GM06990 (cell line): ENCODE results near the gene TBCD.
A peak's percentile ranks its signal among the peaks of the same experiment; 100 is the strongest.
"Not testable (repeated sequence)": the region's sequence is repeated elsewhere in the genome, so short reads cannot be mapped to it uniquely, and the experiment has no call there.

Experiments
- DNase-seq: peaks from one replicate; pipeline ENCODE4 v3.0.0-alpha.2; 2011; ENCODE audit not compliant: insufficient read length; ENCODE audit errors: extremely low read depth
- H3K27me3 ChIP-seq: replicated peaks from 2 replicates; pipeline ENCODE4 v1.6.0; 2011; ENCODE audit warnings: low read length; ENCODE audit not compliant: control insufficient read depth, insufficient read depth
- H3K36me3 ChIP-seq: 2 replicates; pipeline ENCODE4 v1.5.1; 2011; ENCODE audit warnings: low read length; ENCODE audit not compliant: control insufficient read depth, insufficient read depth
- H3K4me3 ChIP-seq: replicated peaks from 2 replicates; pipeline ENCODE4 v1.5.1; 2011; ENCODE audit warnings: low read depth, mild to moderate bottlenecking, control low read depth, low read length
- TF ChIP-seq, protein P1 (sequence below): IDR thresholded peaks from 2 replicates; pipeline ENCODE4 v1.5.1; 2011; ENCODE audit warnings: low read length, control low read depth, mild to moderate bottlenecking, inconsistent platforms; ENCODE audit not compliant: insufficient read depth, poor library complexity, severe bottlenecking

TBCD gene

DNA sequence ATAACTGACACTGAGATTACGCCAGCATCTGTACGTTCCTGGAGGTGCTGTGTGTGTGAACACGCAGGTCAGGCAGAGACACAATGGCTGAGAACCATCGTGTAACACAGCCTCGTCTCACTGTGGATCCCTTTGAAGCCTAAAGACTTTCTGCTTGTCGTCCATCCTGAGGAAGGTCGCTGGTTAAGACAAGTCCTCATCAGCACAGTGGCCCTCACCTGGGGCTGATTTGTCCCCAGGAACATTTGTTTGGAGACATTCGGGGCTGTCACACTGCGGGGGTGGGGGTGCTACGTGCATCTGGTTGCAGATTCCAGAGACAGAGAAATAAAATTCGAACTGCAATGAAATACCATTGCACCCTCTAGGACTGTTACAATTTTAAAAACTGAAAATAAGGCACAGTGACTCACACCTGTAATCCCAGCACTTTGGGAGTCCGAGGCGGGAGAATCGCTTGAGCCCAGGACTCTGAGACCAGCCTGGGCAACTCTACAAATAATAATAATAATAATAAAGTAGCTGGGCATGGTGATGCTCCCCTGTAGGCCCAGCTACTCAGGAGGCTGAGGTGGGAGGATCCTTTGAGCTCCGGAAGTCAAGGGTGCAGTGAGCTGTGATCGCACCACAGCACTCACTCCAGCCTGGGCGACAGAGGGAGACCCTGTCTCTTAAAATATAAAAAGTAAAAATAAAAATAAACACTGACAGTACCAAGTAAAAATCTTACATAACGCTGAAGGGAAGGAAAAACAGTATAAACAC lies 215.6 kb downstream of the TBCD start:
- no peak for DNase-seq
- no peaks in the 10 kb centered on the region for H3K27me3 ChIP-seq
- TF ChIP-seq, protein P1, sequence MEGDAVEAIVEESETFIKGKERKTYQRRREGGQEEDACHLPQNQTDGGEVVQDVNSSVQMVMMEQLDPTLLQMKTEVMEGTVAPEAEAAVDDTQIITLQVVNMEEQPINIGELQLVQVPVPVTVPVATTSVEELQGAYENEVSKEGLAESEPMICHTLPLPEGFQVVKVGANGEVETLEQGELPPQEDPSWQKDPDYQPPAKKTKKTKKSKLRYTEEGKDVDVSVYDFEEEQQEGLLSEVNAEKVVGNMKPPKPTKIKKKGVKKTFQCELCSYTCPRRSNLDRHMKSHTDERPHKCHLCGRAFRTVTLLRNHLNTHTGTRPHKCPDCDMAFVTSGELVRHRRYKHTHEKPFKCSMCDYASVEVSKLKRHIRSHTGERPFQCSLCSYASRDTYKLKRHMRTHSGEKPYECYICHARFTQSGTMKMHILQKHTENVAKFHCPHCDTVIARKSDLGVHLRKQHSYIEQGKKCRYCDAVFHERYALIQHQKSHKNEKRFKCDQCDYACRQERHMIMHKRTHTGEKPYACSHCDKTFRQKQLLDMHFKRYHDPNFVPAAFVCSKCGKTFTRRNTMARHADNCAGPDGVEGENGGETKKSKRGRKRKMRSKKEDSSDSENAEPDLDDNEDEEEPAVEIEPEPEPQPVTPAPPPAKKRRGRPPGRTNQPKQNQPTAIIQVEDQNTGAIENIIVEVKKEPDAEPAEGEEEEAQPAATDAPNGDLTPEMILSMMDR: no peak
- no peaks in the 10 kb centered on the region for H3K36me3 ChIP-seq
- H3K4me3 ChIP-seq: no peak overlapping the region

DNA sequence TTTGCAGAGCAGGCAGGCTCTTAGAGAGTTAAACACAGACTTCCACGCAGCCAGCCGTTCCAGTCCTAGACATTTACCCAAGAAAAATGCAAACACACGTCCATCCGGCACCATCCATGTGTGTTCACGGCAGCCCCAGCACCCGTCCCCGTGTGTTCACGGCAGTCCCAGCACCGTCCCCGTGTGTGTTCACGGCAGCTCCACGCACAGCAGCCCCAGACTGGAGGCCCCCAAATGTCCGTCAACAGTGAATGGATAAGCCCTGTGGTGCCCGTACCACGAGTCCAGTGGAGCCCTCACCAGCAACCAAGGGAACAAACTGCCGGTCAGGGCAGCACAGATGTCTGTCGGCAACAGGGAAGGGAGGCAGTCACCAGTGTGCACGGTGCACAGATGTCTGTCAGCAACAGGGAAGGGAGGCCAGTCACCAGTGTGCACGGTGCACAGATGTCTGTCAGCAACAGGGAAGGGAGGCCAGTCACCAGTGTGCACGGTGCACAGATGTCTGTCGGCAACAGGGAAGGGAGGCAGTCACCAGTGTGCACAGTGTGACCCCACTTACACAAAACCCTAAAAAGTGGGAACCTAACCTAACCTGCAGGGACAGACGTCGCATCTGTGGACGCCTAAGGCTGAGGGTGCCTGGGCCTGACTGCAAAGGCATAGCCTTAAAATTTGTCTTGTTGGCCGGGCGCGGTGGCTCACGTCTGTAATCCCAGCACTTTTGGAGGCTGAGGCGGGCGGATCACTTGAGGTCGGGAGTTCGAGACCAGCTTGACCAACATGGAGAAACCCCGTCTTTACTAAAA lies 216.4 kb downstream of the TBCD start:
- DNase-seq, H3K4me3 ChIP-seq, H3K27me3 ChIP-seq, H3K36me3 ChIP-seq: not testable (repeated sequence)

DNA sequence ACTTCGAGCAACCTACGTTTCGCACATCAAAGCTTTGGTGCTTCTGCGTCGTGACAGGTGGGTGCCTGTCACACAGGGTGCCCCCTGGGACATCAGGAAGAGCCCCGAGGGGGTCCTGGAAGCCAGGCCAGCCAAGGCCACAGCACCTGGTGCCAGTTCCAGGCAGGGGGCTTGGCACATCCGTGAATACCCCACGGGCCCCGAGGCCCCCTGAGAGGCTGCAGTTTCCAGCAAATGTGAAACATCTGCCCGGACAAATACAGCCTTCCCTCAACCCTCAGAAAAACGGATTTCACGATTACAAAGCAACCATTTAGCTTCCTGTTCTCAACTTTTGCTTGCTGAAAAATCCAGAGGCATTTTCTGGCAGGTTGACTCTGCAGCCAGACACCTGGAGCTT lies 218.2 kb downstream of the TBCD start:
- H3K27me3 ChIP-seq: no peaks in the 10 kb centered on the region
- TF ChIP-seq, protein P1: no peak
- H3K36me3 ChIP-seq: no peaks in the 10 kb centered on the region
- H3K4me3 ChIP-seq: no peak overlapping the region
- DNase-seq: peak; percentile 57

DNA sequence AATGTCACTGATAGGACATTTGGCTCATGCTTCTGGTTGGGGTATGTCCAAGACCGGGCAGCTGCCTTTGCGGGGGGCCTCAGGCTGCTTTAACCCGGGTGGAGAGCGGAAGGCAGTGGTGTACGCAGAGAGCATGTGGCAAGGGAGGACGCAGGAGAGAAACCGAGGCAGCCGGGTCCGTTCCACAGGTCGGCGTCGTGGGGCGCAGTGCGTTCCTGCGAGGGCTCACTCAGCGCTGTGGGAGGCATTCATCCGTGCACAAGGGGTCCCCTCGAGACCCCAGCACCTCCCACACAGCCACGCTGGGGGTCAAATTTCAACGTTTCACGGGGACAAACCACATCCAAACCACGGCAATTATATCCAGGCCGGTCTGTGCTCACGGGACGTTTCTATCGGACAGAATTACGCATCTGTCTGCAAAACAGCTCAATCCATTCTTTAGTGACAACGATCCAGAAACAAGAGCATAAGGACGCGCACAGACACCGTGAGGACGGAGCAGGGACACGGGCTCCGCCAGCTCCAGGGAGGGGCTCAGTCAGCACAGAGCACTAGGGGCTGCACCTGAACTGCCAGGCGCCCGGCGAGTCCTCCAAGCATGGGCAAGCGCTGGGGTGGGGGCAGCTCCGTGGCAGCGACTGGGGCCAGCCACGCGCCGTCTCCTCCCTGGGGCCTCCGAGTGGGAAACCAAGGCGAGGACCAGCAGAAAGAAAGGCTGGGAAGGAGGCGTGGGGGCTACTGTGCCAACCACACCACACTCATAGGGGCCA lies 219.1 kb downstream of the TBCD start:
- Histone ChIP-seq H3K4me3 (no peak overlapping the region), H3K27me3 (no peaks in the 10 kb centered on the region), H3K36me3 (no peaks in the 10 kb centered on the region)
- TF ChIP-seq, protein P1: no peak
- DNase-seq: no peak

DNA sequence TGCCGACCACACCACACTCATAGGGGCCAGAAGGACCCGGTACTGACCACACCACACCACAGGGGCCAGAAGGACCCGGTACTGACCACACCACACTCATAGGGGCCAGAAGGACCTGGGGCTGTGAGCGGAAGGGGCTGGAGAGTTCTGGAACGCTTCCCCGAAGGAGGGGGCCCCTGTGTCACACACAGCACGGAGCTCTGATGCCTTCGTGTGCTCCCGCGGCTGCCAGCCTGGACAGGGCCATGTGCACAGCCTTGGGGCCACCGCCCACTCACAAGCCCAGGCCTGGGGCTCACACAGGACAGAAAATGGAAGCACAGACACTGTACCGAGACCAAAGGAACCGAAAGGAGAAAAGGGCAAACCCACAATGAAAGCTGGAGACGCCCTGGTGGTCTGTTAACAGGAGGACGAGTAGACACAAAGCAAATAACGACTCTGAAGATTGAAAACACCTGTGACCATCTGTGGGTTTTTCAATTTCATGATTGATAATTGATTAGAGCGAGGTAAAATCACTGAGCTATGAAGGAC lies 221.0 kb downstream of the TBCD start:
- TF ChIP-seq, protein P1: no peak
- DNase-seq: no peak
- Histone ChIP-seq H3K27me3 (no peaks in the 10 kb centered on the region), H3K4me3 (no peak overlapping the region), H3K36me3 (no peaks in the 10 kb centered on the region)
